Fibroblast of upper back skin (primary cell): ENCODE results near the gene PPM1D.
"Not testable (repeated sequence)": the region's sequence is repeated elsewhere in the genome, so short reads cannot be mapped to it uniquely, and the experiment has no call there.

Experiments
- DNase-seq: peaks from one replicate; pipeline ENCODE4 v3.0.0-alpha.2; 2013

Gene PPM1D

DNA sequence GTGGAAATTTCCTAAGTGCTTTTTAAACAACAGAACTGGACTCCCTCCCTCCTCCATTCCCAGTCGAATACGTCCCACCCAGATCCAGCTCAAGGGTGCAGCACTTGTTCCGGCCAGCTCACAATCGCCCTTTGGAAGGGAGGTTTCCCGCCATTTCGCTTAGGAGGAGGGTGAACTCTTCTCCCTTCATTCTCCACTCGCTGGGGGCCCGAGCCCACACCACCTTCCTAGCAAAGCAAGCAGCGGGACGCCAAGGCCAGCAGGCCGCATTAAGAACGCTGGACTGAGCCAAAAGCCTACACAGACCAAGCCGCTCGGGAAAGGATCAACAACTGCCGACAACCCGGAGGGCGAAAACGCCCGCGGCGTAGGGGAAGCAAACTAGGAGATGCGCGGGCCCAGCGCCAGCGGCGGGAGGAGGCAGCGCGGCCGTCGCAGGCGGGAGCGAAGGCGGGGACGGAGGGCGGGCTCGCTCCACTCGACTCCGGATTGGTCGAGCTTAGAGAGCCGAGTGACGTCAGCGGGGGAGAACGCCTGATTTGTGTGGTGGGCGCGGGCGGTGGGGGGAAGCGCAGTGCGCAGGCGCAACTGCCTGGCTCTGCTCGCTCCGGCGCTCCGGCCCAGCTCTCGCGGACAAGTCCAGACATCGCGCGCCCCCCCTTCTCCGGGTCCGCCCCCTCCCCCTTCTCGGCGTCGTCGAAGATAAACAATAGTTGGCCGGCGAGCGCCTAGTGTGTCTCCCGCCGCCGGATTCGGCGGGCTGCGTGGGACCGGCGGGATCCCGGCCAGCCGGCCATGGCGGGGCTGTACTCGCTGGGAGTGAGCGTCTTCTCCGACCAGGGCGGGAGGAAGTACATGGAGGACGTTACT is at the start of gene PPM1D:
PPM1D (plus strand) TSS at position 574 of the 870 bp plus-strand sequence; CDS start at position 796, 222 bp downstream.
- DNase-seq, result peak; percentile 99

GRCh38 chr17:60552255-60552654 is 47.7 kb upstream of the PPM1D start:
- not testable (repeated sequence) for DNase-seq

- peak; percentile 88 for DNase-seq
Measured at GRCh38 chr17:60554377-60554788, 45.6 kb upstream of the PPM1D start.

GRCh38 chr17:60555786-60556185 is 44.2 kb upstream of the PPM1D start:
- DNase-seq, result no peak

- no peak for DNase-seq
Measured at GRCh38 chr17:60557805-60558204, 42.2 kb upstream of the PPM1D start.

GRCh38 chr17:60559659-60559994 is 40.4 kb upstream of the PPM1D start:
- DNase-seq, result no peak

DNA sequence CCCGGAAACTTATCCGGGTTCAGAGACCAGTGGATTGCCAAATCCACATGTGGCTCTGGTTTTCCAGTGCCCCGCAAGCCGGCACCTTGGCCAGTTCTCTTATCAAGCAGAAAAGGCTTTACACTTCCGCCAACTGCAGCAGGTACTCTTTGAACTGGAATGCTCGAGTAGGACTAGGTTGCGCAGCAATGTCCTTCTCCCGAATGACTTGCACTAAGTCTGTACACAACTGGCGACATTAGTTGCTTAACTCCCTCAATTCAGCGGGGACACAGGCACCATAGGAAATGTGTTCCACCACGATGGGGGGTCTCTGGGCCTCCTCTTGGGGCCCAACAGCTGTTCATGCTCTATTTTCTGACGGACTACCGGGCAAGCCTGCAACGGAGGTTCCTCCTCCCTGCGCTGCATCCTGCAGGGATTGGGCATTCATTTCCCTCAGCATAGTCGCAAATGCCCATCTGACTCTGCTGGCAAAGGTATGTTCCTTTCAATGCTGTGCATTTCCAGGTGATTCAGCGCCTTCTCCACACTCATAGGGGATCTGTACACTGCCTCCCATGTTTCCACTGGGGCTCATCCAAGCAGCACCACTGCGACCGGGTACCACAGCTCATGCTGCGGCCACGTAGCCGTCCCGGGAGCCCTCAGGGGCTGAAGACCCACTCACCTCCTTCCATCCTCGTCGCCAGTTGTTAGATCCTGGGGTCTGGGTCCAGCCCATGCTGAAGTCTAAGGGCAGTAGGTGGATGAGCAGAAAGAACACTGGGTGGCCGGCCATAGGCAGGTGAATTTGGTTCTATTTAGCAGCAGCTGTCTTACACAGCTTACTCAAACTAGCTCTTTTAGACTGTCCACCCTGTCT is 39.8 kb upstream of the PPM1D start:
- DNase-seq, result no peak

GRCh38 chr17:60560860-60561257 is 39.1 kb upstream of the PPM1D start:
- no peak for DNase-seq

GRCh38 chr17:60562421-60562820 is 37.6 kb upstream of the PPM1D start:
- no peak for DNase-seq

GRCh38 chr17:60563743-60564142 is 36.2 kb upstream of the PPM1D start:
- DNase-seq, result no peak

DNA sequence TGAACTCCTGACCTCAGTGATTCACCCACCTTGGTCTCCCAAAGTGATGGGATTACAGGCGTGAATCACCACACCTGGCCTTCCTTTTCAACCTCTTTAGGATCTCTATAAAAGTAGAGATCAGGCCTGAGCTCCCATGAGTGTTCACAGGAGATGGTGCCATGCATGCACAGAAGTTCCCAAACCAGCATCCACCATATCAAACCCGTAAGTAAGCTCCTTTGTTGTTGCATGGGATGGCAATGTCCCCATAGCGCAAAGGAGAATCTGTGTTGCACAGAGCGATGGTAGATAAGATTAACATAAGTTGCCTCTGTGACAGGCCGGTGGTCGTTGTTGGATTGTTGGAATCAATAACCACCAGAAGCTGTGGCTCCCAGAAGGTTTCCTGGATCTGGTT is 34.8 kb upstream of the PPM1D start:
- no peak for DNase-seq

- DNase-seq, result peak; percentile 90
Measured at GRCh38 chr17:60573236-60574051, 26.5 kb upstream of the PPM1D start.

DNA sequence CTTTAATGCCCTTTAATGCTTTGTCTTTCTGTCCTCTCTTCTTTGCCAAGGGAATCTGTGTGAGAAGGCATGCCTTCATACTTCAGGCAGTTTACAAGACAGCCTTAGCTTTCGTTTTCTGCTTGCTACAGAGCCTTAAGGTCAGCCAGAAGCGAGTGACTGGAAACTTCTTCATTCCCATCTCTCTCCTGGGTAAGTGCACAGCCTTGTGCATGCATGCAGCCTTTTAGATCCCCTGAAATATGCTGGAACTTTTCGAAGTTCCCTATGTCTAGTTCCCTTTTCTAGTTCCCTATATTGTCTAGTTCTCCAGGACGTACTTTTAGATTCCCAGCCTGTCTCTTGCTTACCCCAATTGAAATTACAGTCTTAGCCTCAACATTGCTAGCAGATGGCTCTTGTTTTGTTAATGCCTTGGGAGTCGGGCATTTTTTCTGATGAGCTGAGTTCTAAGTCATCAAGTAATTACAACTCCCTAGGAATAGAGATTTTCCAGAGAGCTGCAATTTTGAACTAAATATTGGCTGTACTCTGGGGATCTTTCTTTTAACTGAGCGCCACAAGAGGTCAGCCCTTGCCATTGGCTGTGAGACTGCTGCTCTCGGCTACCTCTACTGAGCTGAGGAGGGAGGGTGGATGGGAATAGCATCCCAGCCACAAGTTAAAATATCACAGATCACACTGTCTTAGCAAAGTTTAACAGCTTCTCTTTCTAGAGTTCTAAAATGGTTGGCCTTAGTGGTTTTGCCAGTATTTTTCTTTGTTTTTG is 22.7 kb upstream of the PPM1D start:
- peak; percentile 47 for DNase-seq

GRCh38 chr17:60579090-60579489 is 20.9 kb upstream of the PPM1D start:
- DNase-seq, result peak; percentile 18

DNA sequence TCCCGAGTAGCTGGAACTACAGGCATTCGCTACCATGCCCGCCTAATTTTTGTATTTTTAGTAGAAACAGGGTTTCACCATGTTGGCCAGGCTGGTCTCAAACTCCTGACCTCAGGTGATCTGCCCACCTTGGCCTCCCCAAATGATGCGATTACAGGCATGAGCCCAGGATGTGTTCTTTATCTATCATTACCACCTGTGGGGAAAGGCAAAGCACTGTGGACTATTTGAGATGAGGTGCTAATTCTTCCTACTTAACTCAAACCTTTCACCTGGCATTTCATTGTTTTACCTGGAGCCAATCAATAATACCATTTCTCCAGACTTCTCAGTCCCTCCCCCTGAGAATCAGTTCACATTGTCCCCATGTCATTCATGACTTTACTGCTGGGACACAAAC is 20.4 kb upstream of the PPM1D start:
- DNase-seq, result no peak

- DNase-seq, result no peak
Measured at GRCh38 chr17:60583008-60583407, 17.0 kb upstream of the PPM1D start.

GRCh38 chr17:60585887-60586286 is 14.1 kb upstream of the PPM1D start:
- no peak for DNase-seq

GRCh38 chr17:60586288-60586974 is 13.6 kb upstream of the PPM1D start:
- no peak for DNase-seq

DNA sequence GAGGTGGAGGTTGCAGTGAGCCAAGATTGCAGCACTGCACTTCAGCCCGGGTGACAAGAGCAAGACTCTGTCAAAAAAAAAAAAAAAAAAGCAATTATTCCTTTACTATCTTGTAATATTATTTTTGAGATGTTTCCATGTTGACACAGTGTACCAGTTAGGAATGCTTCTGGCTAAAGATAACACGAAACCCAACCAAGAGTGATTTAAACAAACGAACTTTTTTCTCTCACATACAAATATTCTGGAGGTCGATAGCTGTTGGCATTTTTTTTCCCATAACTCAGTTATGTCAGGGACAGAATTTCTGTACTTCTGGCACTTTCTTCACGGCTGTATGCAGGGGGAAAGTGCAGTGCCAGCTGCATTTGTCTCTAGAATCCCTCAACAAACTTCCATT is 9.9 kb upstream of the PPM1D start:
- no peak for DNase-seq

DNA sequence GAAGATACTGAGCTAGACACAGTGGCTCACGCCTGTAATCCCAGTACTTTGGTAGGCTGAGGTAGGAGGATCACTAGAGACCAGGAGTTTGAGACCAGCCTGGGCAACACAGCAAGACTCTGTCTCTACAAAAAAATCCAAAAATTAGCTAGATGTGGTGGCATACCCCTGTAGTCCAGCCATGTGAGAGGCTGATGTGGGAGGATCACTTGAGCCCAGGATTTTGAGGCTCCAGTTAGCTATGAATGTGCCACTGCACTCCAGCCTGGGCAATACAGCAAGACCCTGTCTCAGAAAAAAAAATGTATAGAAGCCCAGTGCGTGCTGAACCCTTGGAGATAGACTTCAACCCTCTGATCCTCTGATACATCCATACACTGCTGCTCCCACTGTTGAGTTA is 7.2 kb upstream of the PPM1D start:
- no peak for DNase-seq

GRCh38 chr17:60593441-60594036 is 6.5 kb upstream of the PPM1D start:
- DNase-seq, result not testable (repeated sequence)
